Stimulated activated CD4-positive, alpha-beta T cell treated with anti-CD3 and anti-CD28 coated beads, TNF-alpha, amount 100 ng/mL, for 24 hours (primary cell): ENCODE measurements around the gene CXCL16.
A peak's percentile ranks its signal among the peaks of the same experiment; 100 is the strongest.

Source experiments
- DNase-seq, 3 experiments: peaks; one replicate each; pipeline ENCODE4 v3.0.0-alpha.2; 2020; ENCODE audit warnings: low read depth in 3 of 3

Gene CXCL16

DNA sequence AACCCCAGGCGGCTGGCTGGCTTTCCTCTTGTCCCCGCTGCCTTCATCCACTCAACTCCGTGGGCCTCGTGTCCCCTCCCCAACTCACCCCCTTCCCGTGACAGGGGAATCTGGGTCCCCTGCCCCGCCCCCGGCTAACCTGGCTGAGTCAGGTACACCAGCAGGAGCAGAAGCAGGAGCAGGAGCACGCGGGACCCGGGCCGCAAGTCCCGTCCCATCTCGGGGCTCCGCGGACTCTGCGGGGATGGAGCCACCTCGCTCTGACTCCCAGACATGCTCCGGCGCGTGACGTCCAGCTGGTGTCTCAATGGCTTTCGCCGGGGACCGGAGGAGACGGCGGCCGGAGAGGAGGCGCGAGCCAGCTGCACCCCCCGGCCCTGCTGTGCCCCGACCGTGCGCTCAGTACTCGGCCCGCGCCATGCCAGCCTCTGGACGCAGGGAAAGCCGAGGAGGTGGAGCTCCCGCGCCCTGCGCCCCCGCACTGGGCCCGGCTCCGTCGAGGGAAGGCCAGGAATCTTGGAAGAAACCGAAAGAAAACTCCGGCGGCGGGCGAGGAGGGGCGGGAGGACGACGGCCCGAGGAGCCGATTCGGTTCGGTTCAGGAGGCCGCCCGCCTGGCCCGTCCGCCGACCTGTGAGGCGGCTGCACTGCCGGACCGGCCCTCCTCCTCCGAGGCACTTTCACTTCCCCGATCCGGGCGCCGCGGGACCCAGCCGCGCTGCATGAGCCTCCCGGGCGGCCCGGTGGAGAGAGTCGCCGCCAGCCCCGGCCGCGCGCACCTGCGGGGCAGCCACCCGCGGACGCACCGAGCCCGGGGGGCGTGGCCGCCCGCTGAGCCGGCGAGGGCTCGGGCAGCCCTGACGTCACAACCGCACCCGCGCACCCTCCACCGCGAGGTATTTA lies at the start of gene CXCL16, which contains the start of gene ZMYND15:
TSS of gene CXCL16 (minus strand) at position 807 of the 903 bp plus-strand sequence. CDS start at position 218, 589 bp downstream.
TSS of gene ZMYND15 (plus strand) at position 712 of the 903 bp plus-strand sequence. CDS start 716 bp downstream, outside the sequence.
- peak in 1 of 3 experiments; percentile 48 for DNase-seq

DNA sequence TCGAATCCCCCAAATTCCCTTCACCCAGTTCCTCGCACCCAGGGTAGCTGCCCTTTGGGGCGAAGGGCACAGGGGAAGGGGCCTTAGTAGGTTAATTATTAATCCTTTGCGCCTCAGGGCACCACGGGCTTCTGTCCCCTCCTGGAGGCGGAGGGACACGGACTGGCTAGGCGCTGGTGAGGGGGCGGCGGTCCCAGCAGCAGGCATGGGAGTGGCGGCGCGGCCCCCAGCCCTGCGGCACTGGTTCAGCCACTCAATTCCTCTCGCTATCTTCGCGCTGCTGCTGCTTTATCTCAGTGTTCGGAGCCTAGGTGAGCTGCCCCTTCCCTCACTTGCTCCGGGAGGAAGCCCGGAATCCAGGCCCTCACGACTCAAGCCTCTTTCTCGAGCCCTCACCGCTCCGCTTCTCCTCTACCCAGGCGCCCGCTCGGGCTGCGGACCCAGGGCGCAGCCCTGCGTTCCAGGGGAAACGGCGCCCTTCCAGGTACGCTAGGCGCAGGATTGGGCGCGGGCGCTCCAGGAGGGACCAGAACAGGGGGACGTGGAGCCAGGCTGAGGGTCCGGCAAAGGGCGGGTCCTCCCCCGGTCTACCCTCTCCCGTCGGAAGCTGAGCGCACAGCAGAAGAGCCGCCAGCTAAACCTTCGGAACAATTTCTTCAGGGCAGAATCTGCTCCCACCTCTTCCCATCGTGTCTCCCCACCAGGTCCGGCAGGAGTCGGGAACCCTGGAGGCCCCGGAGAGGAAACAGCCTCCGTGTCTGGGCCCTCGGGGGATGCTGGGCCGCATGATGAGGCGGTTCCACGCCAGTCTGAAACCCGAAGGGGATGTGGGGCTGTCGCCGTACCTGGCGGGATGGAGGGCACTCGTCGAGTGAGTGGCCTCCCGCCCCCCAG lies 49.3 kb upstream of the CXCL16 start, which contains the start of gene GLTPD2:
TSS of gene GLTPD2 (plus strand) at position 158 of the 894 bp plus-strand sequence. CDS start at position 206, 48 bp downstream.
- DNase-seq: no peak

DNA sequence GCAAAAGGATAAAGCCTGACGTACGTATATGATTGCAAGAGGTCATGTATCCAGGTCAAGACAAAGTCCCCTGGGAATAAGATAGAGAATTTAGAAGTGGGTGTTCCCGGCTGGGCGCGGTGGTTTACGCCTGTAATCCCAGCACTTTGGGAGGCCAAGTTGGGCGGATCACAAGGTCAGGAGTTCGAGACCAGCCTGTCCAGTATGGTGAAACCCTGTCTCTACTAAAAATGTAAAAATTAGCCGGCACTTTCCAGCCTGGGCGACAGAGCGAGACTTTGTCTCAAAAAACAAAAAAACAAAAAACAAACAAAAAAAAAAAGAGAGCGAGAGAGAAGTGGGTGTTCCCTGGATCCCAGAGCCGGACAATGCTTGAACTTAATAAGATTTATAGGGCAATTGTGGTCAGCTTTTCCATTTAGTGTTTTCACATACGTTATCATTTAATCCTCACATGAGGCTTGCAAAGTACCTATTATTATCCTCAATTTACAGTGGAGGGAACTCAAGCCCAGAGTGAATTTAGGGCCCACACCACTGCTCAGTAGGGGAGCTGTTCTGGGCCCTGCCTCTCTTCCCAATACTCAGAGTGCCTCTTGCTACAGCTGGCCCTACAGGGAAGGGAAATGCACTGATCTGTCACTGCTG lies 48.6 kb upstream of the CXCL16 start:
- no peak for DNase-seq

- DNase-seq: no peak
These were observed 46.8 kb upstream of the CXCL16 start for GRCh38 chr17:4786516-4786915.

DNA sequence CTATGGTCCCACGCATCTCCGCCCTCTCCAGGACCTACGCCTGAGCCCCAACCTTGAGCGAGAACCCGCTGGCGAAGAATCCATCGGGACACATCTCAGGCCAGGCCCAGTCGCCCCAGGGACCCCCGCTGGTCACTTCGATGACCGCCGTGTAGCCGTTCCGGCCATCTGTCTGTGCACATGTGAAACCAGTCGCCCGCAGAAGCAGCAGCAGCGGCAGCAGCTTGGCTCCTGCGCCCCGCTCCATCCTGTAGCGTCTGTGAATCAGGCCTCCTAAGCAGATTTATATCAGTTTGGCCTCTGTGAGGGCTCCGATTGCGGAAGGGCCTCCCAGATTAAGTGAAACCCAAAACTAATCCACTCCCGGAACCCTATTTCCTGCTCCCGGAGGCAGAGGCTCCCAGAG lies 46.4 kb upstream of the CXCL16 start, which contains the start of gene VMO1:
TSS of gene VMO1 (minus strand) at position 259 of the 406 bp plus-strand sequence. CDS start at position 247, 12 bp downstream.
- no peak for DNase-seq

GRCh38 chr17:4785311-4786105 lies 45.8 kb upstream of the CXCL16 start:
- DNase-seq: no peak

GRCh38 chr17:4782652-4783051 lies 42.9 kb upstream of the CXCL16 start:
- no peak for DNase-seq

GRCh38 chr17:4780325-4780955 lies 40.7 kb upstream of the CXCL16 start:
- DNase-seq: no peak

GRCh38 chr17:4777969-4778760 lies 38.4 kb upstream of the CXCL16 start:
- no peak for DNase-seq

GRCh38 chr17:4772235-4772613 lies 32.5 kb upstream of the CXCL16 start:
- DNase-seq: no peak

GRCh38 chr17:4771519-4772234 lies 31.9 kb upstream of the CXCL16 start, which contains the start of gene TM4SF5:
Gene TM4SF5, plus strand, starts transcription at chr17:4771886. Its CDS starts 37 bp downstream, at chr17:4771923.
- DNase-seq: no peak

DNA sequence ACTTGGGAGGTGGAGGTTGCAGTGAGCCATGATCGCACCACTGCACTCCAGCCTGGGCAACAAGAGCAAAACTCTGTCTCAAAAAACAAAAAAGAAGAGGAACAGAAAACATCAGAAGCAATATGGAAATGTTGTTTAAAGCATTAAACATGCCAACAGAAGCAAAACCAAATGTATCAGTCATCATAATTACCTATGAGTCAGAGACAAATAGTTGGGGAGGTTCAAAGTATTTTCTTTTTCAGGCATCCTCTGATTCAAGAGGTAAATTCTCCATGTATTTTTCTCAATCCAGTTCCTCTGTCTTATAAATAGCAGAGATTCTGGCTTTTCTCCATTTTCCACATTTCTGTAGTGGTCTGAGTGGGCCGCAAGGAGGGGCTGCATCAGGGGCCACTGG lies 29.9 kb upstream of the CXCL16 start:
- DNase-seq: no peak

DNA sequence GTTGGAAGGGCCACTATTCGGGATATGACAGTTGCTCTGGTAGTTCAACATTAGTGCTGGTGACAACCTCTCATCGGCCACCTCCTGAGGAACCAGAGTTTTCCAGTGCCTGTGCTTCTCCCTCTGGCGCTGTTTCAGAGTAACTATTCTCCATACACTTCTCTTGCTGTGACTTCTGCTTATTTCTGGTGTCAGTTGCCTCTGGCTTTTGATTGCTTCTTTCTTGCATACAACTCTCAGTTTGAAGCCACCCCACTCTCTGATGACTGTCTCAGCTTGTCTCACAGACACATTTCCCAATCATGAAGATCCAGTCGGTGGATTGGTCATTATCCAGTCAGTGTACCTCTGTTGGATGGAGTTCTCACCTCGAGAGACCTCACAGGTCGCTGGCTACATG lies 28.6 kb upstream of the CXCL16 start:
- no peak for DNase-seq

DNA sequence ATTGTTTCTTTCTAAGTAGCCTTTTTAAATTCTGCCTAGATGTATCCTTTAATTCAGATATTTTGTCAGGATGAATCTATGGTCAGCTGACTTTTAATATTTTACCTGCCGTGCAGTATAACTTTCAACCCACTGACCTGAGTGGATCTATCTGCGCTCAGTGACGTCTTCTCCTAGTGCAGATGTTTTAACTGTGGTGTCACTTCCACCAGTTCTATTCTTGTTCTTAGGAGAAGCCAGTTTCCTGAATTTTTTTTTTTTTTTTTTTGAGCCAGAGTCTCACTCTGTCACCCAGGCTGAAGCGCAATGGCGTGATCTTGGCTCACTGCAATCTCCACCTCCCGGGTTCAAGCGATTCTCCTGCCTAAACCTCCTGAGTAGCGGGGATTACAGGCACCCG lies 27.0 kb upstream of the CXCL16 start:
- DNase-seq: no peak

DNA sequence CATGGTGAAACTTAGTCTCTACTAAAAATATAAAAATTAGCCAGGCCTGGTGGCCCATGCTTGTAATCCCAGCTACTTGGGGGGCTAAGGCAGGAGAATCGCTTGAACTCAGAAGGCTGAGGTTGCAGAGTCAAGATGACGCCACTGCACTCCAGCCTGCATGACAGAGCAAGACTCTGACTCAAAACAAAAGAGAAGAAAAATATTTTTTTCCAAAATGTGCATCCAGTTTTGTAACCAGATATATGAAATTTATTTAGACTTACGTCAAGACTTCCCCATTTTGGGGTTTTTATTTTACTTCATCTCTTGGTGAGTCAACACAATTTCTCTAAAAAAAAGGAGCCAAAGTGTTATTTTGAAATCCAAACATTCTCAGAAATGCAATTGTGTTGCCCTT lies 26.5 kb upstream of the CXCL16 start:
- no peak for DNase-seq

GRCh38 chr17:4764595-4764994 lies 24.9 kb upstream of the CXCL16 start:
- no peak for DNase-seq

DNA sequence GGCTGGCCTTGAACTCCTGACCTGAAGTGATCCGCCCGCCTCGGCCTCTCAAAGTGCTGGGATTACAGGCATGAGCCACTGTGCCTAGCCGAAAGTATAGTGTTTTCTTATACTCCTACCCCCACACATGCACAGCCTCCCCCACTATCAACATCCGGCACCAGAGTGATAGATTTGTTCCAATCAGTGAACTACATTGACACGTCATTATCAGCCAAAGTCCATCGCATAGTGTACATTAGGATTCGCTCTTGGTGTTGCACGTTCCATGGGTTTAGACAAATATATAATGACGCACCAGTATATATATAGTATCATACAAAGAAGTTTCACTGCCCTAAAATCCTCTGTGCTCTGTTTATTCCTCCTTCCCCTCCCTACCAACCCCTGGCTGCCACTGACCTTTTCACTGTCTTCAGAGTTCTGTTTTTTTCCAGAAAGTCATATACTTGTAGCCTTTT lies 20.1 kb upstream of the CXCL16 start:
- no peak for DNase-seq

- no peak for DNase-seq
These were observed 13.7 kb upstream of the CXCL16 start for GRCh38 chr17:4753392-4753791.

- no peak for DNase-seq
These were observed 12.2 kb upstream of the CXCL16 start for GRCh38 chr17:4751932-4752331.
